Right lobe of liver (tissue), 6 donors: ENCODE data around the gene NPLOC4. TPM values are rescaled to one million over a fixed set of nuclear protein-coding genes. Genes with fewer than 3 reads are reported as not detected.

Experiments used
- ATAC-seq, 4 donors: fragments of 200-7000 bp; cut with Tn5 transposase; one replicate each; pipeline ENCODE4 v1.9.1; 2020; ENCODE audit warnings: mild to moderate bottlenecking in 4 of 4, moderate library complexity in 4 of 4
- DNase-seq, 3 donors: peaks; one replicate each; pipeline ENCODE4 v3.0.0-alpha.2; 2020
- H3K27ac ChIP-seq, 3 donors: fragments of 200-600 bp; one replicate each; pipeline ENCODE4 v1.8.0; 2022
- H3K27me3 ChIP-seq, 2 donors: fragments of 200-600 bp; one replicate each; pipeline ENCODE4 v1.8.0; 2022
- H3K36me3 ChIP-seq, 4 donors: fragments of 200-600 bp; sonication (generic) in 1 of 4; one replicate each; pipeline versions ENCODE4 v1.5.1 to v1.8.0; 2017 to 2022; ENCODE audit warnings: control low read depth in 1 of 4
- H3K4me1 ChIP-seq, 4 donors: fragments of 200-600 bp; sonication (generic) in 1 of 4; one replicate each; pipeline versions ENCODE4 v1.5.1 to v1.8.0; 2017 to 2022; ENCODE audit warnings: control low read depth in 1 of 4
- H3K4me3 ChIP-seq, 3 donors: fragments of 200-600 bp; one replicate each; pipeline ENCODE4 v1.8.0; 2022
- H3K9me3 ChIP-seq, 4 donors: fragments of 200-600 bp; sonication (generic) in 1 of 4; one replicate each; pipeline versions ENCODE4 v1.5.1 to v1.8.0; 2017 to 2022; ENCODE audit warnings: control low read depth in 1 of 4
- CTCF ChIP-seq, 4 donors: fragments of 200-600 bp in 3 of 4; fragments of 450-650 bp in 1 of 4; IDR thresholded peaks; one replicate each; pipeline versions ENCODE4 v1.5.1 to v1.8.0; 2016 to 2022; ENCODE audit warnings: antibody characterized with exemption in 4 of 4, mild to moderate bottlenecking in 2 of 4
- POLR2A ChIP-seq: fragments of 450-650 bp; IDR thresholded peaks from one replicate; pipeline ENCODE4 v1.6.1; 2017; ENCODE audit warnings: antibody characterized with exemption, mild to moderate bottlenecking
- WGBS: methylation state at CpG from one replicate; pipeline ENCODE4 v1.1.6; 2018; ENCODE audit warnings: low coverage, low lambda C conversion rate; ENCODE audit not compliant: insufficient coverage; ENCODE audit errors: missing lambda C conversion rate; 5-methylcytosine and 5-hydroxymethylcytosine counted together
- intact Hi-C, 2 donors: fragments of 100-400 bp; cut with DNase I; formaldehyde crosslinking; loops; one replicate each; pipeline versions ENCODE4 v1.11.2 to v1.14.1; 2022
- total RNA-seq, 6 experiments: library from RNA; depleted of rRNA in 2 of 6; stranded (reverse); fragments of >200 nt in 2 of 6; fragmentation: NEBNext Ultra II Directional in 3 of 6; extraction: Animal tissue kit (Norgen Biotek cat#: 25700) in 3 of 6; gene quantifications; one replicate each; pipeline versions ENCODE4 v1.1.0 to v1.2.4, GENCODE V29; 2016 to 2023
- donor health status: DM: no; HTN: yes; CAD: no.
- donor health status: DM: no; HTN: no; CAD: no.
- donor health status: DM: no; HTN: no; CAD: no.
- donor health status: DM: no; HTN: yes; CAD: no.
- donor health status: DM: no; HTN: yes; CAD: no.

The NPLOC4 gene
- total RNA-seq, 6 experiments from 2014 or later, result 46.5 to 63.2 (median 55.8) TPM

GRCh38 chr17:81581758-81582157 is 55.2 kb downstream of the NPLOC4 start:
- H3K4me3 ChIP-seq, result no peak overlapping the region
- H3K27me3 ChIP-seq, result no peaks in the 10 kb centered on the region
- H3K9me3 ChIP-seq, result no peaks in the 10 kb centered on the region
- peaks cover 0 to 21% (median 9%) of the 10 kb centered on the region in 4 donors for H3K4me1 ChIP-seq
- peaks cover 4 to 61% (median 20%) of the 10 kb centered on the region in 4 donors for H3K36me3 ChIP-seq
- H3K27ac ChIP-seq, result no peak overlapping the region
- 100% methylated on average over 2 of the region's 8 CpGs for WGBS
- ATAC-seq (no peak), DNase-seq (no peak)
- intact Hi-C loops, result no loop called here
- TF ChIP-seq POLR2A, result no peak
- TF ChIP-seq CTCF (IDR thresholded peaks at IDR 0.05), result no peak

- intact Hi-C loops, result no loop called here
Observed at GRCh38 chr17:81580481-81580880, 56.4 kb downstream of the NPLOC4 start.

GRCh38 chr17:81579821-81580321 is 57.0 kb downstream of the NPLOC4 start:
- 93% methylated on average over 4 of the region's 10 CpGs for WGBS
- intact Hi-C loops, result no loop called here
- ATAC-seq (no peak), DNase-seq (no peak)
- no peaks in the 10 kb centered on the region for H3K27me3 ChIP-seq
- TF ChIP-seq POLR2A (no peak), CTCF (IDR thresholded peaks at IDR 0.05) (no peak)
- H3K4me1 ChIP-seq, result peaks cover 0 to 30% (median 12%) of the 10 kb centered on the region in 4 donors
- H3K27ac ChIP-seq, result no peak overlapping the region
- H3K9me3 ChIP-seq, result no peaks in the 10 kb centered on the region
- H3K4me3 ChIP-seq, result no peak overlapping the region
- peaks cover 4 to 53% (median 18%) of the 10 kb centered on the region in 4 donors for H3K36me3 ChIP-seq

More at GRCh38 chr17:81580481-81580880, 56.4 kb downstream of the NPLOC4 start:
- WGBS, result 100% methylated on average over 4 of the region's 6 CpGs
- H3K9me3 ChIP-seq, result no peaks in the 10 kb centered on the region
- ATAC-seq, result no peak
- peaks cover 0 to 30% (median 13%) of the 10 kb centered on the region in 4 donors for H3K4me1 ChIP-seq
- no peak for TF ChIP-seq CTCF (IDR thresholded peaks at IDR 0.05)
- no peak for TF ChIP-seq POLR2A
- H3K27ac ChIP-seq, result no peak overlapping the region
- no peak overlapping the region for H3K4me3 ChIP-seq
- no peaks in the 10 kb centered on the region for H3K27me3 ChIP-seq
- no peak for DNase-seq
- peaks cover 4 to 54% (median 18%) of the 10 kb centered on the region in 4 donors for H3K36me3 ChIP-seq

- Histone ChIP-seq H3K9me3 (no peaks in the 10 kb centered on the region), H3K36me3 (peaks cover 1 to 52% (median 18%) of the 10 kb centered on the region in 4 donors), H3K27me3 (no peaks in the 10 kb centered on the region), H3K27ac (no peak overlapping the region), H3K4me1 (peaks cover 0 to 26% (median 9%) of the 10 kb centered on the region in 4 donors), H3K4me3 (no peak overlapping the region)
- WGBS, result 94% methylated on average over 3 of the region's 6 CpGs
- intact Hi-C loops, result no loop called here
- no peak for TF ChIP-seq CTCF (IDR thresholded peaks at IDR 0.05)
- no peak for TF ChIP-seq POLR2A
- ATAC-seq (no peak), DNase-seq (no peak)
Observed at GRCh38 chr17:81579298-81579697, 57.6 kb downstream of the NPLOC4 start.
